DOHH2 (cell line): ENCODE measurements around the gene CREB5.

Experiments used
- H3F3A ChIP-seq: fragments of 200-600 bp; sonication (generic), shearing (Covaris generic); 2 replicates; pipeline ENCODE4 v1.6.0; 2016; ENCODE audit warnings: antibody characterized with exemption, mild to moderate bottlenecking; ENCODE audit not compliant: control insufficient read depth, insufficient read depth
- H3K27ac ChIP-seq: fragments of 200-600 bp; sonication (generic); 2 replicates; pipeline ENCODE4 v1.5.1; 2014; ENCODE audit warnings: low read depth, mild to moderate bottlenecking, low read length, moderate library complexity
- H3K27me3 ChIP-seq: fragments of 200-600 bp; sonication (generic); 2 replicates; pipeline ENCODE4 v1.6.1; 2014; ENCODE audit warnings: mild to moderate bottlenecking, low read length, mixed read lengths; ENCODE audit not compliant: control insufficient read depth
- H3K36me3 ChIP-seq: fragments of 200-600 bp; sonication (generic); 2 replicates; pipeline ENCODE4 v1.6.1; 2014; ENCODE audit warnings: mild to moderate bottlenecking, low read length, moderate library complexity, mixed read lengths; ENCODE audit not compliant: control insufficient read depth
- H3K4me1 ChIP-seq: fragments of 200-600 bp; sonication (generic); 2 replicates; pipeline ENCODE4 v1.6.1; 2014; ENCODE audit warnings: mild to moderate bottlenecking, low read length, mixed read lengths; ENCODE audit not compliant: control insufficient read depth
- H3K4me2 ChIP-seq: fragments of 200-600 bp; sonication (generic); 2 replicates; pipeline ENCODE4 v1.6.0; 2014; ENCODE audit warnings: mild to moderate bottlenecking, low read length, moderate library complexity
- H3K4me3 ChIP-seq: fragments of 200-600 bp; sonication (generic); 2 replicates; pipeline ENCODE4 v1.5.1; 2014; ENCODE audit warnings: mild to moderate bottlenecking, low read length, mixed read lengths
- H3K79me2 ChIP-seq: fragments of 200-600 bp; sonication (generic); 2 replicates; pipeline ENCODE4 v1.6.1; 2014; ENCODE audit warnings: mild to moderate bottlenecking, low read length, mixed read lengths; ENCODE audit not compliant: control insufficient read depth
- H3K9me2 ChIP-seq: fragments of 200-600 bp; sonication (generic); replicated peaks from 2 replicates; pipeline ENCODE4 v1.6.1; 2014; ENCODE audit warnings: mild to moderate bottlenecking, low read length, mixed read lengths; ENCODE audit not compliant: control insufficient read depth
- H3K9me3 ChIP-seq: fragments of 200-600 bp; sonication (generic); 2 replicates; pipeline ENCODE4 v1.6.1; 2014; ENCODE audit warnings: antibody characterized with exemption, low read length, mixed read lengths; ENCODE audit not compliant: control insufficient read depth, insufficient read depth
- H4K20me1 ChIP-seq: fragments of 200-600 bp; sonication (generic); 2 replicates; pipeline ENCODE4 v1.6.0; 2014; ENCODE audit warnings: low read depth, mild to moderate bottlenecking, antibody characterized with exemption, low read length, moderate library complexity; ENCODE audit not compliant: control insufficient read depth, insufficient read depth
- CTCF ChIP-seq: fragments of 200-600 bp; sonication (generic); IDR thresholded peaks from one replicate; pipeline ENCODE4 v1.5.1; 2014; ENCODE audit warnings: antibody characterized with exemption, mild to moderate bottlenecking, low read depth, low read length; ENCODE audit not compliant: poor library complexity, severe bottlenecking
- EZH2phosphoT487 ChIP-seq: fragments of 200-600 bp; sonication (generic); IDR thresholded peaks from 2 replicates; pipeline ENCODE4 v1.6.1; 2017; ENCODE audit warnings: borderline replicate concordance, mild to moderate bottlenecking, antibody characterized with exemption, low read length, moderate library complexity, mixed read lengths

Gene CREB5

GRCh38 chr7:28548416-28548815, 136.1 kb downstream of the CREB5 start:
- Histone ChIP-seq H3K9me2 (no peaks in the 10 kb centered on the region), H3K36me3 (no peaks in the 10 kb centered on the region), H3K9me3 (peaks cover 19% of the 10 kb centered on the region), H4K20me1 (no peaks in the 10 kb centered on the region), H3K4me2 (no peak overlapping the region), H3K79me2 (no peaks in the 10 kb centered on the region), H3K4me3 (no peak overlapping the region), H3K27ac (no peak overlapping the region), H3F3A (no peaks in the 10 kb centered on the region), H3K4me1 (no peaks in the 10 kb centered on the region), H3K27me3 (peaks cover 4% of the 10 kb centered on the region; the same call in 1 of the 2 replicates)
- no peak for TF ChIP-seq CTCF
- TF ChIP-seq EZH2phosphoT487 = no peak

GRCh38 chr7:28549998-28550397, 137.7 kb downstream of the CREB5 start:
- no peaks in the 10 kb centered on the region for H3K4me1 ChIP-seq
- peaks cover 4% of the 10 kb centered on the region; the same call in 1 of the 2 replicates for H3K27me3 ChIP-seq
- no peaks in the 10 kb centered on the region for H3K9me2 ChIP-seq
- H3K27ac ChIP-seq = no peak overlapping the region
- H3K4me2 ChIP-seq = no peak overlapping the region
- no peaks in the 10 kb centered on the region for H3K79me2 ChIP-seq
- H3F3A ChIP-seq = no peaks in the 10 kb centered on the region
- H3K36me3 ChIP-seq = no peaks in the 10 kb centered on the region
- no peak overlapping the region for H3K4me3 ChIP-seq
- H4K20me1 ChIP-seq = no peaks in the 10 kb centered on the region
- peaks cover 19% of the 10 kb centered on the region for H3K9me3 ChIP-seq
- TF ChIP-seq CTCF (no peak), EZH2phosphoT487 (no peak)

GRCh38 chr7:28550580-28551186, 138.4 kb downstream of the CREB5 start:
- no peak overlapping the region for H3K27ac ChIP-seq
- H3K9me3 ChIP-seq = peaks cover 19% of the 10 kb centered on the region
- no peak for TF ChIP-seq CTCF
- no peak for TF ChIP-seq EZH2phosphoT487
- no peaks in the 10 kb centered on the region for H3F3A ChIP-seq
- no peaks in the 10 kb centered on the region for H3K79me2 ChIP-seq
- H3K4me3 ChIP-seq = no peak overlapping the region
- no peaks in the 10 kb centered on the region for H4K20me1 ChIP-seq
- H3K9me2 ChIP-seq = no peaks in the 10 kb centered on the region
- no peaks in the 10 kb centered on the region for H3K4me1 ChIP-seq
- H3K36me3 ChIP-seq = no peaks in the 10 kb centered on the region
- H3K4me2 ChIP-seq = no peak overlapping the region
- H3K27me3 ChIP-seq = peaks cover 4% of the 10 kb centered on the region; the same call in 1 of the 2 replicates
